ENCODE data around the gene KRTAP21-1. TPM values are rescaled to one million over a fixed set of nuclear protein-coding genes. Genes with fewer than 3 reads are reported as not detected.
"Not testable (repeated sequence)": the region's sequence is repeated elsewhere in the genome, so short reads cannot be mapped to it uniquely, and the experiment has no call there.

KRTAP21-1 gene
- total RNA-seq (2021): not detected in 2 replicates
- long read RNA-seq: 0 reads

GRCh38 chr21:30755328-30755727 is at the start of gene KRTAP21-1:
KRTAP21-1 (minus strand) TSS chr21:30755428; CDS start chr21:30755378, 50 bp downstream.
- not testable (repeated sequence) for H2BK12ac ChIP-seq (ENCODE audit: insufficient read length, low read depth, low read length); H3K27ac ChIP-seq (ENCODE audit: insufficient read length, low read depth, low read length); H3K56ac ChIP-seq (ENCODE audit: insufficient read length, low read depth, low read length); H3K18ac ChIP-seq (ENCODE audit: insufficient read length, low read depth, low read length); H2BK20ac ChIP-seq (ENCODE audit: low read depth, low read length, poor library complexity, severe bottlenecking); H4K8ac ChIP-seq (replicated peaks; ENCODE audit: insufficient read length, low read depth, low read length); H2BK120ac ChIP-seq (ENCODE audit: low read depth, low read length, poor library complexity, severe bottlenecking); H2AK5ac ChIP-seq (ENCODE audit: insufficient read length, low read length); H3K27me3 ChIP-seq (ENCODE audit: insufficient read depth, low read length); H3K79me1 ChIP-seq (ENCODE audit: insufficient read depth, low read depth, low read length, poor library complexity, severe bottlenecking); H4K91ac ChIP-seq (ENCODE audit: insufficient read length, low read depth, low read length); H3K79me2 ChIP-seq (ENCODE audit: insufficient read depth, low read length); H2BK5ac ChIP-seq (ENCODE audit: insufficient read length, low read length); H3K14ac ChIP-seq (ENCODE audit: insufficient read depth, low read length); H3K4ac ChIP-seq (ENCODE audit: low read depth, low read length); H3K9ac ChIP-seq (ENCODE audit: extremely low read depth, insufficient read length, low read length); H3K27me3 Mint-ChIP-seq (ENCODE audit: low read depth); H3K4me1 Mint-ChIP-seq; H3K9me3 ChIP-seq (ENCODE audit: control insufficient read depth, low read depth, low read length); H3K4me2 ChIP-seq (ENCODE audit: insufficient read depth, insufficient read length, low read length); H3K23ac ChIP-seq (ENCODE audit: insufficient read length, low read depth, low read length); H3K4me3 Mint-ChIP-seq; H3T11ph ChIP-seq (ENCODE audit: low read length); H3K23me2 ChIP-seq (ENCODE audit: insufficient read length, low read depth, low read length, poor library complexity, severe bottlenecking); H3K27ac Mint-ChIP-seq; H4K20me1 ChIP-seq (ENCODE audit: control insufficient read depth, insufficient read depth, insufficient read length); H2BK15ac ChIP-seq (ENCODE audit: low read depth, low read length); H4K5ac ChIP-seq (ENCODE audit: insufficient read length, low read depth, low read length); DNase-seq; H2AFZ ChIP-seq (ENCODE audit: low read length); H3K4me1 ChIP-seq (ENCODE audit: insufficient read depth, low read length)
- H3K36me3 Mint-ChIP-seq (ENCODE audit: insufficient read depth in 1 of 3, low read depth in 3 of 3): peaks cover 0 to 22% (median 0%) of the 10 kb centered on the region in 3 experiments; a peak in 2 of 7 replicates
- no CpG with 5 or more reads among the region's 2 CpGs for WGBS (ENCODE audit: extremely low coverage, insufficient read length, low lambda C conversion rate)
- H3K9me3 Mint-ChIP-seq: peaks cover 0 to 16% of the 10 kb centered on the region in 2 experiments; a peak in 1 of 5 replicates
